Fibroblast of lung (primary cell): ENCODE measurements around the gene WFDC2. TPM values are rescaled to one million over a fixed set of nuclear protein-coding genes. Genes with fewer than 3 reads are reported as not detected.

Source experiments
- DNase-seq, 2 donors: peaks; one replicate each; pipeline versions ENCODE4 v3.0.0 to v3.0.0-alpha.2; 2010; ENCODE audit warnings: low read depth in 2 of 2
- H2AFZ ChIP-seq: 2 replicates; pipeline ENCODE4 v1.5.1; 2012; ENCODE audit warnings: low read length, control low read depth, inconsistent platforms
- H3K27ac ChIP-seq: 2 replicates; pipeline ENCODE4 v1.5.1; 2011; ENCODE audit warnings: low read length, control low read depth; ENCODE audit not compliant: insufficient read depth
- H3K27me3 ChIP-seq: 2 replicates; pipeline ENCODE4 v1.5.1; 2011; ENCODE audit warnings: mild to moderate bottlenecking, low read length; ENCODE audit not compliant: control insufficient read depth, insufficient read depth
- H3K36me3 ChIP-seq: 2 replicates; pipeline ENCODE4 v1.5.1; 2011; ENCODE audit warnings: low read length; ENCODE audit not compliant: control insufficient read depth, insufficient read depth
- H3K4me1 ChIP-seq: 2 replicates; pipeline ENCODE4 v1.5.1; 2011; ENCODE audit warnings: low read length; ENCODE audit not compliant: control insufficient read depth, insufficient read depth; ENCODE audit errors: extremely low read depth
- H3K4me2 ChIP-seq: 2 replicates; pipeline ENCODE4 v1.5.1; 2011; ENCODE audit warnings: low read length, control low read depth; ENCODE audit not compliant: insufficient read depth; ENCODE audit errors: extremely low read depth
- H3K4me3 ChIP-seq, 4 experiments: fragments of 200-600 bp in 1 of 4; sonication (generic) in 1 of 4; replicated peaks in 1 of 4; 2 replicates each; pipeline ENCODE4 v1.5.1; 2011 to 2016; ENCODE audit warnings: low read length in 4 of 4, low read depth in 3 of 4, mild to moderate bottlenecking in 3 of 4, control low read depth in 2 of 4, inconsistent platforms in 1 of 4, mixed read lengths in 1 of 4; ENCODE audit not compliant: insufficient read depth in 1 of 4; ENCODE audit errors: control extremely low read depth in 1 of 4
- H3K79me2 ChIP-seq: 2 replicates; pipeline ENCODE4 v1.5.1; 2012; ENCODE audit warnings: mild to moderate bottlenecking, low read length, inconsistent platforms; ENCODE audit not compliant: control insufficient read depth, insufficient read depth
- H3K9ac ChIP-seq: 2 replicates; pipeline ENCODE4 v1.5.1; 2011; ENCODE audit warnings: mild to moderate bottlenecking, low read length, control low read depth; ENCODE audit not compliant: insufficient read depth
- H3K9me3 ChIP-seq: 2 replicates; pipeline ENCODE4 v1.5.1; 2012; ENCODE audit warnings: low read depth, low read length; ENCODE audit not compliant: control insufficient read depth, insufficient read depth
- H4K20me1 ChIP-seq: 2 replicates; pipeline ENCODE4 v1.5.1; 2011; ENCODE audit warnings: low read length; ENCODE audit not compliant: control insufficient read depth, insufficient read depth; ENCODE audit errors: extremely low read depth
- CTCF ChIP-seq, 2 donors: IDR thresholded peaks in 1 of 2; conservative IDR thresholded peaks in 1 of 2; 1 replicate in 1 of 2; 2 replicates in 1 of 2; pipeline ENCODE4 v1.5.1; 2011 to 2012; ENCODE audit warnings: low read length in 2 of 2, control low read depth in 1 of 2, inconsistent platforms in 1 of 2, low read depth in 1 of 2, mild to moderate bottlenecking in 1 of 2
- EZH2 ChIP-seq: IDR thresholded peaks from 2 replicates; pipeline ENCODE4 v1.5.1; 2012; ENCODE audit warnings: low read length, control low read depth, mild to moderate bottlenecking; ENCODE audit errors: missing control alignments
- polyA plus RNA-seq, 2 donors: library from polyadenylated mRNA; depleted of rRNA in 1 of 2; stranded (reverse) in 1 of 2; unstranded in 1 of 2; fragments of >200 nt; gene quantifications; 2 replicates each; pipeline ENCODE4 v1.2.1, GENCODE V29; 2011 to 2012; ENCODE audit warnings: missing spikeins in 1 of 2
- total RNA-seq: library from RNA; depleted of rRNA; stranded (reverse); fragments of >200 nt; gene quantifications from 2 replicates; pipeline ENCODE4 v1.2.1, GENCODE V29; 2014

The WFDC2 gene
- total and polyA plus RNA-seq, 2 donors (not counting 1 experiment from before 2014, with no cell fraction given), result not detected

GRCh38 chr20:45467172-45467571 is 2.4 kb upstream of the WFDC2 start:
- no peak overlapping the region for H2AFZ ChIP-seq
- H3K9ac ChIP-seq, result no peak overlapping the region
- no peak overlapping the region for H3K4me2 ChIP-seq
- H3K9me3 ChIP-seq, result no peaks in the 10 kb centered on the region
- no peaks in the 10 kb centered on the region for H3K36me3 ChIP-seq
- no peaks in the 10 kb centered on the region for H3K79me2 ChIP-seq
- no peaks in the 10 kb centered on the region for H3K4me1 ChIP-seq
- no peak for TF ChIP-seq EZH2
- no peak for TF ChIP-seq CTCF (conservative IDR thresholded peaks at IDR 0.05 in 1 of 2, IDR thresholded peaks at IDR 0.05 in 1 of 2; ENCODE audit: low read depth in 1 of 2, low read length in 2 of 2)
- H4K20me1 ChIP-seq, result no peaks in the 10 kb centered on the region
- DNase-seq, result no peak
- H3K27ac ChIP-seq, result no peak overlapping the region
- peaks cover 35% of the 10 kb centered on the region for H3K27me3 ChIP-seq
- H3K4me3 ChIP-seq, result no peak overlapping the region

DNA sequence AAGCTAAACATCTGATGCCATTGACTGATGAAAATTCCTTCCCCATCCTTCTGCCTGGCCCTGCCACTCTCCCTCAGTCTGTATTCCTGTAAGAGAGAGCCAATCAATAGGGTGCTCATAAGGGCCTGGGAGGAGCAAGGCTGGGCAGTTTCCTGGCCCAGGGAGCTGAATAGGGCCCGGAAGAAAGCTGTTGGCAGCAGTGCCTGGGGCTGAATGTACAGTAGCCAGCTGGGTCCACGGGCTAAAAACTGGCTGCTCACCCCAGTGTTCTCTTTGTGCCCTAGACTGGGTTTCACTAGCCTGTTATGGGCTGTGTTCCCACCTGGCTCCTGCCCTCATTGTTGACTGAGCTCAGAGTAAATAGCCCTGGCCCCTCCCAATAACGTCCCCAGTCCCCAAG is 1.7 kb upstream of the WFDC2 start:
- Histone ChIP-seq H3K79me2 (no peaks in the 10 kb centered on the region), H3K36me3 (no peaks in the 10 kb centered on the region), H3K9me3 (no peaks in the 10 kb centered on the region), H3K27me3 (peaks cover 34% of the 10 kb centered on the region), H3K4me1 (no peaks in the 10 kb centered on the region), H2AFZ (no peak overlapping the region), H3K4me2 (no peak overlapping the region), H4K20me1 (no peaks in the 10 kb centered on the region), H3K4me3 (no peak overlapping the region), H3K9ac (no peak overlapping the region), H3K27ac (no peak overlapping the region)
- no peak for DNase-seq
- TF ChIP-seq CTCF (conservative IDR thresholded peaks at IDR 0.05 in 1 of 2, IDR thresholded peaks at IDR 0.05 in 1 of 2; ENCODE audit: low read depth in 1 of 2, low read length in 2 of 2) (no peak), EZH2 (no peak)

- Histone ChIP-seq H3K9ac (no peak overlapping the region), H3K27ac (no peak overlapping the region), H3K9me3 (no peaks in the 10 kb centered on the region), H3K27me3 (peaks cover 34% of the 10 kb centered on the region), H2AFZ (no peak overlapping the region), H3K79me2 (no peaks in the 10 kb centered on the region), H3K4me2 (peak overlapping the region; percentile 44), H3K4me3 (peak overlapping the region in 3 of 4 experiments; percentile 10 to 43 (median 12)), H4K20me1 (no peaks in the 10 kb centered on the region), H3K4me1 (no peaks in the 10 kb centered on the region), H3K36me3 (no peaks in the 10 kb centered on the region)
- DNase-seq, result peak in 1 of 2 donors; percentile 5
- TF ChIP-seq CTCF (conservative IDR thresholded peaks at IDR 0.05 in 1 of 2, IDR thresholded peaks at IDR 0.05 in 1 of 2; ENCODE audit: low read depth in 1 of 2, low read length in 2 of 2) (no peak), EZH2 (peak; percentile 51)
Observed at GRCh38 chr20:45470262-45470931, 844 bp downstream of the WFDC2 start.
